Measurements from ENCODE around the gene FBXO2.

DNA sequence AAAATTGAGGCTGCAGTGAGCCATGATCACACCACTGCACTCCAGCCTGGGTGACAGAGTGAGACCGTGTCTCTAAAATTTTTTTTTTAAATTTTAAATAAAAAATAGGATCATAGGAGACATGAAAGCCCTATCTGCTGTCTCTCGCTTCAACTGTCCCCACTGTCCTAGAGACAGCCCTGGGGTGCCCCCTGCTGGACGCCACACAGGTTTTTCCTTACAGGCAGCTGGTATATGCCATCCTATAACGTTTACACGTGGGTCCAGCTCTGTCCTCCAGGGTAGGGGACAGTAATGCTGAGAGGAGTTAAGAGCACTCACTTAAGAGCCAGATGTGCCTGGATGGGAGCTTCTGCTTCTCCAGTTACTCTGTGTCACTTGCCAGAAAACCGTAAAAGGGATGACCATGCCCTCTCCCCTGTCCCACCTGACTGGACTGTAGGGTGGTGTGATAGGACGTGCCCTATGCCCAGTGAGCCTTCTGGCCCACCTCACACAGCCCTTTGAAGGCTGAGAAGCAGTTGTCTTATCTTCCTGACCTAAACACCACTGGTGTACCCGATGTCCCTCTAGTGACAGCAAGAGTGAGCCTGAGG is 8.5 kb downstream of the FBXO2 start:
- TF ChIP-seq, protein P1, sequence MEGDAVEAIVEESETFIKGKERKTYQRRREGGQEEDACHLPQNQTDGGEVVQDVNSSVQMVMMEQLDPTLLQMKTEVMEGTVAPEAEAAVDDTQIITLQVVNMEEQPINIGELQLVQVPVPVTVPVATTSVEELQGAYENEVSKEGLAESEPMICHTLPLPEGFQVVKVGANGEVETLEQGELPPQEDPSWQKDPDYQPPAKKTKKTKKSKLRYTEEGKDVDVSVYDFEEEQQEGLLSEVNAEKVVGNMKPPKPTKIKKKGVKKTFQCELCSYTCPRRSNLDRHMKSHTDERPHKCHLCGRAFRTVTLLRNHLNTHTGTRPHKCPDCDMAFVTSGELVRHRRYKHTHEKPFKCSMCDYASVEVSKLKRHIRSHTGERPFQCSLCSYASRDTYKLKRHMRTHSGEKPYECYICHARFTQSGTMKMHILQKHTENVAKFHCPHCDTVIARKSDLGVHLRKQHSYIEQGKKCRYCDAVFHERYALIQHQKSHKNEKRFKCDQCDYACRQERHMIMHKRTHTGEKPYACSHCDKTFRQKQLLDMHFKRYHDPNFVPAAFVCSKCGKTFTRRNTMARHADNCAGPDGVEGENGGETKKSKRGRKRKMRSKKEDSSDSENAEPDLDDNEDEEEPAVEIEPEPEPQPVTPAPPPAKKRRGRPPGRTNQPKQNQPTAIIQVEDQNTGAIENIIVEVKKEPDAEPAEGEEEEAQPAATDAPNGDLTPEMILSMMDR (IDR thresholded peaks at IDR 0.05) = peak; percentile 25 to 69
- TF ChIP-seq POLR2A (IDR thresholded peaks at IDR 0.05) = no peak

All from suprapubic skin (tissue), 3 donors.